GM18505 (cell line): Measurements from ENCODE around the gene STX10.

Experiments used
- ATAC-seq: cut with Tn5 transposase; IDR thresholded peaks from one replicate; pipeline ENCODE4 v1.9.1; 2021; ENCODE audit not compliant: unreplicated experiment
- POLR2A ChIP-seq: IDR thresholded peaks from 4 replicates; pipeline ENCODE4 v1.6.1; 2011; ENCODE audit warnings: borderline replicate concordance; ENCODE audit not compliant: insufficient read depth, insufficient read length; ENCODE audit errors: extremely low read depth

Gene STX10

DNA sequence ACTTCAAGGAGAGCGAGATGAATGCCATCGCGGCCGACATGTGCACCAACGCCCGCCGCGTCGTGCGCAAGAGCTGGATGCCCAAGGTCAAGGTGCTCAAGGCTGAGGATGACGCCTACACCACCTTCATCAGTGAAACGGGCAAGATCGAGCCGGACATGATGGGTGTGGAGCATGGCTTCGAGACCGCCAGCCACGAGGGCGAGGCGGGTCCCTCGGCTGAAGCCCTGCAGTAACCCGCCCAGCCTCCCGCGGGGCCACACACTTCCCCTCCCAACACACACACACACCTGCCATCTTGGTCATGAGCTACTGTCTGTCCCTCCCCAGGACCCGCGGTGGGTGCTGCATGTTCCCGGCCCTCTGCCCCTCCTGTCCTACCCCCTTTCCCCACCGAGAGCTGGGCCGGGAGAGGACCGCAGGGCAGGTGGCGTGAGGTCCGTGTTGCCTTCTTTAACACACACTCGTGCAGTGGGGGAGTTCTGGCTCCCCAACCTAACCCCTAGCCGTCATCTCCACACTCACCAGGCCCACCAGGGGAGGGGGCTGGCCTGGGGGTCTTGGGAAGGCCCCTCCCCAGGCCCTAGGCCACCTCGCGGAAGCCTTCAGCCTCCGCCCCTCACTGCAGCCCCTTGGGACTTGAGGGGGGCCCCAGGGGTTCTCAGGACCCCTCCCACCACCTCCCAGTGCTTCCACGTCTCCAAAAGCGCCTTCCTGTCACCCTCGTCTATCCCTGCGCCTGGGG, 11.8 kb downstream of the STX10 start:
- no peak for ATAC-seq

DNA sequence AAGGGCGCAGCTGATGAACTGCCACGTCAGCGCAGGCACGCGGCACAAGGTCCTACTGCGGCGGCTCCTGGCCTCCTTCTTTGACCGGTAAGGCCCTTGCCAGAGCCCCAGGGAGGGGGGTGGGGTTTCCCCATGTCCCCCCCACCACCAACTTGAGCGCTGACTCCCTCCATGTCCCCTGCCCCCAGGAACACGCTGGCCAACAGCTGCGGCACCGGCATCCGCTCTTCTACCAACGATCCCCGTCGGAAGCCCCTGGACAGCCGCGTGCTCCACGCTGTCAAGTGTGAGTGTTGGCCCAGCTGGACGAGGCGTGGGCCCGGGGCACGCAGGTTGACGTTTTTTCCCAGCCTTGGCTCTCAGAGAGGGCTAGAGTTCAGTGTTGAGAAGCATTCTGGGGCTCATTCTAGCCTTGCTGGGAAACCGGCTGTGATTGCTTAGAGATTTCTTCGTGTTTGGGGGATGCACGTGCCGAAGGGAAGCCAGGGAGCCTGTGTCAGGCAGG, 12.8 kb downstream of the STX10 start:
- no peak for ATAC-seq

More for the DNA sequence above, 11.8 kb downstream of the STX10 start:
- no peak for TF ChIP-seq POLR2A

DNA sequence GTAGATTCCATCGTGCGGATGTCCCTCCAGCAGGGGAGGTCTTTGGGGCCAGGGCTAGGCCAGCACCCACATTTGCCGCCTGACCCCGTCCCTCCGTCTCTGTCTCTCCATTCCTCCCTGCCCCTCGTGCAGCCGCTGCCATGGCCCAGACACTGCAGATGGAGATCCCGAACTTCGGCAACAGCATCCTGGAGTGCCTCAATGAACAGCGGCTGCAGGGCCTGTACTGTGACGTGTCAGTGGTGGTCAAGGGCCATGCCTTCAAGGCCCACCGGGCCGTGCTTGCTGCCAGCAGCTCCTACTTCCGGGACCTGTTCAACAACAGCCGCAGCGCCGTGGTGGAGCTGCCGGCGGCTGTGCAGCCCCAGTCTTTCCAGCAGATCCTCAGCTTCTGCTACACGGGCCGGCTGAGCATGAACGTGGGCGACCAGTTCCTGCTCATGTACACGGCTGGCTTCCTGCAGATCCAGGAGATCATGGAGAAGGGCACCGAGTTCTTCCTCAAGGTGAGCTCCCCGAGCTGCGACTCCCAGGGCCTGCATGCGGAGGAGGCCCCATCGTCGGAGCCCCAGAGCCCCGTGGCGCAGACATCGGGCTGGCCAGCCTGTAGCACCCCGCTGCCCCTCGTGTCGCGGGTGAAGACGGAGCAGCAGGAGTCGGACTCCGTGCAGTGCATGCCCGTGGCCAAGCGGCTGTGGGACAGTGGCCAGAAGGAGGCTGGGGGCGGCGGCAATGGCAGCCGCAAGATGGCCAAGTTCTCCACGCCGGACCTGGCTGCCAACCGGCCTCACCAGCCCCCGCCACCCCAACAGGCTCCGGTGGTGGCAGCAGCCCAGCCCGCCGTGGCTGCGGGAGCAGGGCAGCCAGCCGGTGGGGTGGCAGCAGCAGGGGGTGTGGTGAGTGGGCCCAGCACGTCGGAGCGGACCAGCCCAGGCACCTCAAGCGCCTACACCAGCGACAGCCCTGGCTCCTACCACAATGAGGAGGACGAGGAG, 14.8 kb downstream of the STX10 start:
- no peak for ATAC-seq

More for the DNA sequence above, 12.8 kb downstream of the STX10 start:
- no peak for TF ChIP-seq POLR2A

DNA sequence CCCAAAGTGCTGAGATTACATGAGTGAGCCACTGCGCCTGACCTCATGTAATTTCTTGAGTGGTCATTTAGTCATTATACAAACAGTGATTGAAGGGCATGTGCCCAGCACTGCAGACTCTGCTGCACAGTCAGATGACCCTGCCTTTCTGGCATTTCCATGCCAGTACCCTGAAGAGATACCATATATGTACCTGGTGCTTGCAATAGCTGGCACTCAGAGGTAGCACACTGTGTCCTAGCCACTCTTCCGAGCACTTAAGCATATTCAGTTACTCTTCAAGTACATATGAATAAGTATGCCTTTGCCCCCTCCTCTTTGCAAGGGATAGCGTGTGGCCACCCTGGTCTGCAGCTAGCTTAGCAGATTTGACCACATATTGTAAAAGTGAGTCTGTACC, 15.5 kb downstream of the STX10 start:
- ATAC-seq: no peak

More for the DNA sequence above, 14.8 kb downstream of the STX10 start:
- TF ChIP-seq POLR2A: no peak

DNA sequence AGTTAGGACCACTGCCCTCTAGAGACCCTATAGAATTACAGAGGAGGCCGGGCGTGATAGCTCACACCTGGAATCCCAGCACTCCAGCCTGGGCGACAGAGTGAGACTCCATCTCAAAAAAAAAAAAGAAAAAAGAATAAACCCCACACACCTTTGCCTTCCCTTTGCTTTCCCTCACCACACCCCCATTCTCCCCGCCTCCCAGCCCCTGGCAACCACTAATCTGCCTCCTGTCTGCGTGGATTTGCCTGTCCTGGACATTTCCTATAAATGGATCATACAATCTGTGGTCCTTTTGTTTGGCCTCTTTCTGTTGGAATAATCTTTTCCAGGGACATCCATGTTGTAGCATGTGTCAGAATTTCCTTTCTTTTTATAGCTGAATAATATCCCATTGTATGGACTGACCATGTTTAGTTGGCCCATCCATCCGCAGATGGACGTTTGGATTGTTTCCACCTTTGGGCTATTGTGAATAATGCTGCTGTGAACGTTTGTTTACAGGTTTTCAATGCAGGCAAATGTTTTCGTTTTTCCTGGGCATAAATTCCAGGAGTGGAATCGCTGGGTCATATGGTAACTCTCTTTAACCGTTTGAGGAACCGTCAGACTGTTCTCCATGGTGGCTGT, 16.8 kb downstream of the STX10 start:
- ATAC-seq: no peak
- TF ChIP-seq POLR2A: no peak

More for the DNA sequence above, 15.5 kb downstream of the STX10 start:
- TF ChIP-seq POLR2A: no peak

DNA sequence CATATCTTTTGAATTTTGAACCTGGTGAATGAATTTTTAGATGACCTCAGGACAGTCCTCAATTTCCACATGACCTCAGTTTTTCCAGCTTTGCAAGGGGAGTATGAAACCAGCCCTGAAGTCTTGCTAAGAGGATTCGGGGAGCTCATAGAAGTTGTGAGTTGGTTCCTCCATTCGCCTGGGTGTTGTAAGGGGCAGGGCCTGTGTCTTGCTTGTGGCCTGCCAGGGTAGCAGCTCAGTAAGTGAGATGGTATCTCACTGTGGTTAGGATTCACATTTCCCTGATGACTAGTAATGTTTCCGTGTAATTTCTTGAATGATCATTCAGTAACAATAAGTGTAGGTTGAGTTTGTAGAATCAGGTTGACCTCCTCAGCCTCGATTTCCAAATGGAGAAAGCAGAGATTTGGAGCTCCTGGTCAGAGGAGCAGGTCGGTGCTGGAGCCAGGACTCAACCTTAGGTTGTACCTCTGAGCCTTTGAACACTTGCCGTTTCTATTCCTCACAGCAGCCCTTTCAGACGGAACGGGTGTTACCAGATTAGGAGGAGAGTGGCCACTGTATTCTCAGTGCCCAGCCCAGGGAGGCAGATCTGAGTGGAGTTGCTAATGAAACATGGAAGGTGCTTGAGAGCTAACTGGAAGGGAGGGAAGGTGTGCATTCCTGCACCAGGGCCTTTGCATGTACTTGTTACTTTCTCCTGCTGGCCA, 17.5 kb downstream of the STX10 start:
- ATAC-seq: no peak
- no peak for TF ChIP-seq POLR2A

DNA sequence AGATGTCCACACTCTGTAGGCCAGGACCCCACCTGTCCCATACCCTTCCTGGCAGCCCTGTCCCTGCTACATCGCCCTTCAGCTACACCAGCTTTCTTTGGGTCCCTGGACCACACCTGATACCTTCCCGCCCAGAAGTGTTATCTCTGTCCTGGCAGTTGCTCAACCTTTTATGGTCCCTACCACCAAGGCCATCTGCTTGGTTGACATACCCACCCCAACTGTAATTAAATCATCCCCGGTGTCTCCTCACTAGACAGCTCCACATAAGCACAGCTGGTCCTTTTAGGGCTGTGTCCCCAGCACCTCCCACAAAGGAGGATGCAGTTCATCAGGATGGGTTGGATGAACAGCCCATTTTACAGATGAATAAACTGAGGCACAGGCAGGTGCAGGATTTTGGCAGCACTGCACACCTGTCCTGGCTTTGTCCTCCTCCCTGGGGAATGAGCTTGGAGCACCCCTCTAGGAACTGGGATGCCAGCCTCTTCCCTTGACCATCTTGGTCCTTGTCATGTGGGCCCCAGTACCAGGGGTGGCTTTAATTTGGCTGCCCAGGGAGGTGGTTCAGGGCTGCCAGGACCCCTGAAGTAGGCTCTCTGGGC, 19.2 kb downstream of the STX10 start:
- no peak for ATAC-seq
- TF ChIP-seq POLR2A: no peak

DNA sequence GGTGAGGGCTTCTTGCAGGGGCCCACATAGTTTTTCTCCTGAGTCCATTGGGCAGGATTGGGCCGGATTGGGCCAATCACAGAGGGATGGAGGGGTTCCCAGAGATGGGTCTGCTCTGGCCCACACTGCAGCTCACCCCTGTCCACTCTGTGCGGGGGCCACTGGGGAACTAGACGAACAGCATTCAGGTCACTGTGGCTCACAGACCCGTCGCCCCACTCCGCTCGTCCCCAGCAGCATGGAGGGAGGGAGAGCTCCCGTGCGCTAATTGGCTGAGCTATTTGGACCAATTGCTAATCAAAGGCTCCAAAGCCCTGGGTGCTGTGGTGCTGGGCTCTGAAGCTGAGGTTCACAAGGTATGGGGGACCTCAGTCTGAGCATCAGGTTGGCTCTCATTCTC, 20.8 kb downstream of the STX10 start:
- TF ChIP-seq POLR2A: no peak
- no peak for ATAC-seq

DNA sequence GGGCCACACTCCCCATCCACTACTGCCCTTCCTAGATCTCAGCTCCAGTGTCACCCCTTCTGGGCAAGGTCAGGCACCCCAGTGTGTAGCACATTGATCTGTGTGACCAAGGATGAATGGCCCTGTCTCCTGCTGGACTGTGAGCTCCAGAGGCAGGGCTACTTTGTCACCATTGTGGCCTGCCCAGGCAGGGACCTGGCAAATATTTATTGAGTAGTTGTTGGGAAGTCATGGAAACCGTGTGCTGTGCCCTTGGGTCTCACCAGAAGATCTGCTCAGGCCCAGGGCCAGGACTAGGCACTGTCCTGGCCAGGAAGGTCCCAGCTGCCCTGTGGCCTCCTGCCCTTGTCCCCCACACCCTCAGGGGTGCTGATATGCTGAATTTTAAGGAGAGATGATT, 21.6 kb downstream of the STX10 start:
- no peak for TF ChIP-seq POLR2A
- no peak for ATAC-seq

DNA sequence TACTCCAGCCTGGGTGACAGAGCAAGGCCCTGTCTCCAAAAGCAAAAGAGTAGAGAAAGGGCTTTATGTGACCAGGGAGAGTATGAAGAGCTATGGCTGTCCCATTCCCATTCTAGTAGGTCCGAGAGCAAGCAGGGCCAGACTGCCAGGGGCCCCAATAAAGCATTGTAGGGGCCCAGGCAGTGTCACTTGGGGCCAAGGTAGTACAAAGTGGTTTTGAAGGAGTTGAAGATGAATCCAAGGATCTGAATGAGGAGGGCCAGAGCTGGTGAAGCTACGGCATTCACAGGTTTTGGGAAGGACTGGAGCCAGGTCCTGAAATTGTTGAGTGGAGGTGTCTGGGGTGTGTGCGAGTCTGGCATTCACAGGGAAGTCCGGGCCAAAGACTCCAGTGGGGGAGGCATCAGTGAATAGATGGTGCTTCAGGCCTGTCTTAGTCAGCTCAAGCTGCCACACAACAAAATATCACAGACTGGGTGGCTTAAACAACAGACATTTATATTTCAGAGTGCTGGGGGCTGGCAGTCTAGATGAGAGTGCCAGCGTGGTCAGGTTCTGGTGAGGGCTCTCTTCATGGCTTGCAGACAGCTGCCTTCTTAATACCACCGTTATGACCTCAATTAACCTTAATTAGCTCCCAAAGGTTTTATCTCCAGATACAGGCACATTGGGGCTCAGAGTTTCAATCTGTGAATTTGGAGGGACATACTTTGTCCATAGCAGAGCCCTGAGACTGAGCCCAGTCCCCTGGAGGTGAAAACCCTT, 22.2 kb downstream of the STX10 start:
- no peak for TF ChIP-seq POLR2A
- ATAC-seq: no peak

DNA sequence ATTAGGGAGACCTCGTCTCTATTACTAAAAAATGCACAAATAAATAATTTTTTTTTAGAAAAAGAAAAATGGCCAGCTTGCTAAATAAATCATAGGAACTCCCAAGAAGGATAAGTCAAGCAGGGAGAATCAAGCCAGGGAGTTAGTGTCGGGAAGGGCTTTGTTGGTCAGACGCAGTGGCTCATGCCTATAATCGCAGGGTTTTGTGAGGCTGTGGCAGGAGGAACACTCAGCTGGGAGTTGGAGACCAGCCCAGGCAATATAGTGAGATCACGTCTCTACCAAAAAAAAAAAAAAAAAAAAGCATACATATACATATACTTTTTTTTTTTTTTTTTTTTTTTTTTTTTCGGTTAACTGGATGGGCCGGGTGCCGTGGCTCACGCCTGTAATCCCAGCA, 23.1 kb downstream of the STX10 start:
- no peak for TF ChIP-seq POLR2A
- ATAC-seq: no peak
